CD4-positive, alpha-beta T cell treated with Interleukin-4 for 1 hour (primary cell): ENCODE results near the gene CDK8.

Source experiments
- DNase-seq, 2 donors: peaks; one replicate each; pipeline ENCODE4 v3.0.0-alpha.2; 2020 to 2022

The CDK8 gene

GRCh38 chr13:26449063-26449848, 195.3 kb downstream of the CDK8 start:
- DNase-seq: no peak
